ENCODE results near the gene DAPL1.

DNA sequence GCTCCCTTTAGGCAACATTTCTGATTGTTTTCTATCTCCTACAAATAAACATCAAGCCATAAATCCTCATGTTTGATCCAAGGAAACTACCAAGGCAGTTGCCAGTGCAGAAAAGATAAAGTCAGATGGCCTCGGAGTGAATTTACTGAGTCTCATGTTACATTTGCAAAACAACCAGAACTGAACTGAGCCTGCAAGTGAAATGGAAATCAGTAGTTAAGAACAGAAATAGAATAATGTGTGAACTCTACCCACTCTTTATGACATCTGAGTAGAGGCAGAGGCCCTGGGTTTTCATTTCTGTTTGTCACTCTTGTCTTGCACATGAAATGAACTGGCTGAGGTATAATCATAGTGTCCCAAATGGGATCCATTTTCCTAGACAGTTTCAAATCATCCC lies 20.4 kb upstream of the DAPL1 start:
- TF ChIP-seq EZH2 (IDR thresholded peaks at IDR 0.05; ENCODE audit: insufficient read depth, poor library complexity, severe bottlenecking) (no peak), EZH2phosphoT487 (IDR thresholded peaks at IDR 0.05; ENCODE audit: insufficient read depth, low read depth) (no peak)
